ENCODE measurements around the gene ZNF140.

Gene ZNF140

GRCh38 chr12:133145981-133146380, 65.3 kb downstream of the ZNF140 start:
- DNase-seq (ENCODE audit: low spot score) (no peak), ATAC-seq (ENCODE audit: low read depth) (no peak)
- Histone ChIP-seq H3K36me3 (ENCODE audit: low read depth) (peaks cover 11% of the 10 kb centered on the region), H3K9me3 (ENCODE audit: severe bottlenecking) (peaks cover 14% of the 10 kb centered on the region), H3K4me3 (ENCODE audit: severe bottlenecking) (no peak overlapping the region), H3K27me3 (ENCODE audit: insufficient read depth, poor library complexity, severe bottlenecking) (no peaks in the 10 kb centered on the region), H3K4me1 (ENCODE audit: insufficient read depth, poor library complexity, severe bottlenecking) (no peaks in the 10 kb centered on the region), H3K27ac (ENCODE audit: poor library complexity, severe bottlenecking) (no peak overlapping the region)
- TF ChIP-seq CTCF (IDR thresholded peaks at IDR 0.05; ENCODE audit: poor library complexity, severe bottlenecking), result no peak

GRCh38 chr12:133156125-133156690, 75.5 kb downstream of the ZNF140 start:
- no peak overlapping the region for H3K27ac ChIP-seq (ENCODE audit: poor library complexity, severe bottlenecking)
- H3K4me3 ChIP-seq (ENCODE audit: severe bottlenecking), result no peak overlapping the region
- ATAC-seq (ENCODE audit: low read depth) (no peak), DNase-seq (ENCODE audit: low spot score) (no peak)
- H3K4me1 ChIP-seq (ENCODE audit: insufficient read depth, poor library complexity, severe bottlenecking), result no peaks in the 10 kb centered on the region
- TF ChIP-seq CTCF (IDR thresholded peaks at IDR 0.05; ENCODE audit: poor library complexity, severe bottlenecking), result no peak
- H3K27me3 ChIP-seq (ENCODE audit: insufficient read depth, poor library complexity, severe bottlenecking), result no peaks in the 10 kb centered on the region
- peaks cover 35% of the 10 kb centered on the region for H3K9me3 ChIP-seq (ENCODE audit: severe bottlenecking)
- peaks cover 41% of the 10 kb centered on the region for H3K36me3 ChIP-seq (ENCODE audit: low read depth)

All from RWPE2 (cell line).